HL-60 (cell line): ENCODE data around the gene TMEM53.

Experiments used
- DNase-seq, 2 experiments: peaks; one replicate each; pipeline ENCODE4 v3.0.0-alpha.2; 2010 to 2020; ENCODE audit warnings: low read depth in 1 of 2, low spot score in 1 of 2
- H3K27ac ChIP-seq: fragments of 250-450 bp; sonication (Bioruptor Pico); replicated peaks from 2 replicates; pipeline ENCODE4 v1.5.1; 2020; ENCODE audit warnings: mild to moderate bottlenecking, moderate library complexity
- H3K27me3 ChIP-seq: fragments of 250-450 bp; sonication (Bioruptor Pico); 2 replicates; pipeline ENCODE4 v1.5.1; 2021; ENCODE audit warnings: mild to moderate bottlenecking, moderate library complexity; ENCODE audit not compliant: insufficient read depth, poor library complexity, severe bottlenecking
- H3K4me3 ChIP-seq: replicated peaks from 2 replicates; pipeline ENCODE4 v1.5.1; 2011; ENCODE audit warnings: mild to moderate bottlenecking, control low read depth, low read length; ENCODE audit not compliant: insufficient read depth
- CTCF ChIP-seq: IDR thresholded peaks from one replicate; pipeline ENCODE4 v1.5.1; 2011; ENCODE audit warnings: low read length, control low read depth, inconsistent platforms; ENCODE audit not compliant: insufficient read depth
- GABPA ChIP-seq: IDR thresholded peaks from 2 replicates; pipeline ENCODE4 v1.6.1; 2012; ENCODE audit warnings: low read depth
- POLR2AphosphoS5 ChIP-seq: IDR thresholded peaks from 2 replicates; pipeline ENCODE4 v1.6.1; 2012; ENCODE audit warnings: low read depth
- REST ChIP-seq: IDR thresholded peaks from 2 replicates; pipeline ENCODE4 v1.6.1; 2012; ENCODE audit warnings: low read depth; ENCODE audit not compliant: insufficient replicate concordance
- SPI1 ChIP-seq: IDR thresholded peaks from 2 replicates; pipeline ENCODE4 v1.6.1; 2012; ENCODE audit warnings: low read depth, mild to moderate bottlenecking, borderline replicate concordance

TMEM53 gene

GRCh38 chr1:44632598-44632997, 41.7 kb downstream of the TMEM53 start:
- TF ChIP-seq CTCF (no peak), SPI1 (no peak), GABPA (no peak), REST (no peak), POLR2AphosphoS5 (no peak)
- peak; percentile 24 to 36 for DNase-seq
- no peaks in the 10 kb centered on the region for H3K27me3 ChIP-seq
- H3K4me3 ChIP-seq = peak overlapping the region; percentile 50
- H3K27ac ChIP-seq = peak overlapping the region; percentile 96

GRCh38 chr1:44631647-44632539, 42.4 kb downstream of the TMEM53 start:
- peak; percentile 89 to 90 for DNase-seq
- TF ChIP-seq POLR2AphosphoS5 (peak; percentile 89), REST (peak; percentile 71), CTCF (no peak), SPI1 (peak; percentile 52; the same call in 1 of the 2 replicates), GABPA (no peak)
- peak overlapping the region; percentile 50 for H3K4me3 ChIP-seq
- H3K27me3 ChIP-seq = no peaks in the 10 kb centered on the region
- H3K27ac ChIP-seq = peak overlapping the region; percentile 96

- TF ChIP-seq SPI1 (peak; percentile 26; the same call in 1 of the 2 replicates), CTCF (no peak)
- Histone ChIP-seq H3K27me3 (no peaks in the 10 kb centered on the region), H3K4me3 (peak overlapping the region; percentile 50), H3K27ac (peak overlapping the region; percentile 96)
- no peak for DNase-seq
These were observed 43.0 kb downstream of the TMEM53 start for GRCh38 chr1:44631333-44631646.
